ENCODE data around the gene PANX1.

PANX1 gene

DNA sequence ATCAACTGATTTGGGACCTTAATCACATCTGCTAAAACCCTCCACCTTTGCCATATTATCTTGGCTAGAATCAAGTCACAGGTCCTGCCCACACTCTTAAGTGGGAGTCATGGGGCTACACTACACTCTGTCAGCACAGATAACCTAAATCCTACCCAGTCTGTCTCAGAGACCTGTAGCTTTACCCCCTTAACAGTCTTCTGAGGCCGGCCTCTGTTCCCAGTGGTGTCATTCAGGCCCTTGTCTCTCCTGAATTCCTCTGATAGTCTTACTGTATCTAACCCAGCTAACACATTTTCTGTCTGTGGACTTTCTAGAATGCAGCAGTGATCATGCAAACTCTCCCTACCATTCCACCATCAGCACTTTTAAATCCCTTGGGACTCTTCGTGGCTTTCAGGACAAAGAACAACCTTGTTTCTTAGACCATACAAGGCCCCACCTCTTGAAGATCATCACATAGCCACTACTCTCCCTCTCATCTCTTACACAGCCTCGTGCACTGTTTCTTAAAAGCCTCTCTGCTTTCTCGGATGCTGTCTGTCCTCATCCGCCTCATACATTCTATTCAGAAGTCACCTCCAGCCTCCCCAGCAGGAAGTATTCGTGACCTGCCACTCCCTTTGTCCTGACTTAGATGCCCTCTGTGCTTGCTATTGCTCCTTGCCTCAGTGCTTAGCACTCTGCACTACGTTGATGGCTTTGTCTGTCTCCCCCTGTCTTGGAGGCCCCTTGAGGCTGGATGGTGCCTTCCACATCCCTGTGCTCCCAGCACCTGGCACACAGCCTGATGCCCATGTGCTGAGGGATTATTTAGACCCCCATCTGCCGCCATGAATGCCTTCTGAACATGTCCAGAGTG, 57.9 kb downstream of the PANX1 start:
- no peak for DNase-seq

DNA sequence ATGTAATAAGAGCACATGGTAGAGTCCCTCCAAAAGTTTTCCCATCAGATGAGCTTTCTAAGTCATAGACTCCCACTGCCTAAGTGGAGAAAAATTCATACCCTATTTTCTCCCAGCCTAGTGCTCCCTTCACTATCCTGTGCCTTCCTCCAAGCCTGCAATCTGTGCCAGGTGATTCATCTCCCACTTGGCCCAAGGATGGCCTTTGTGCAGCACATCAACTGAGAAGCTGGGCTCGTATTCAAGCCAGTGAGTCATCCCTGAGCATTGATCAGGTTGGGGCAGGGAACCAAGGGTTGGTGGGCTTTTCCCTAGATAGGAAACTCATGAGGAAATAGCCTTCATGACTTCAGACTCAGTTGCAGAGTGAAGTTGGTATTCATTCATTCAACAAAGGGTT, 64.6 kb downstream of the PANX1 start:
- DNase-seq = no peak

DNA sequence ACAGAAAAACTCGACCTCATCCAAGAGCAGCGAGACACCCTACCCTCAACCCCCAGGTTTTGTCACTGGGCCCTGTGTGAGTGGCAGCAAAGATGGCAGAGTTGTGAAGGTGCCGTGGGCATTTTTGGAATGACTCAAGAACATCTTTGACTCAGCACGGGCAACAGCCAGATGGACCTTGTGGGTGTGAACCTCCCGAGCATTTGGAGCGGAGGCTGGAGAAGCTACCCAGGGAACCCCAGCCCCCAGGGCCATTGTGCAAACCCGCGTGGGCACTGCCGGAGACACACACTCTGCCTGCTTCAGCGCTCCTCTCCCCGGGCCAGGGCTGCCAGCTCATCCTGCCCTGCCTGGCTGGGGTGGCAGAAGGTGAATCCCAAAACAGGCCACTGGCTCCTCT, 66.1 kb downstream of the PANX1 start:
- no peak for DNase-seq

DNA sequence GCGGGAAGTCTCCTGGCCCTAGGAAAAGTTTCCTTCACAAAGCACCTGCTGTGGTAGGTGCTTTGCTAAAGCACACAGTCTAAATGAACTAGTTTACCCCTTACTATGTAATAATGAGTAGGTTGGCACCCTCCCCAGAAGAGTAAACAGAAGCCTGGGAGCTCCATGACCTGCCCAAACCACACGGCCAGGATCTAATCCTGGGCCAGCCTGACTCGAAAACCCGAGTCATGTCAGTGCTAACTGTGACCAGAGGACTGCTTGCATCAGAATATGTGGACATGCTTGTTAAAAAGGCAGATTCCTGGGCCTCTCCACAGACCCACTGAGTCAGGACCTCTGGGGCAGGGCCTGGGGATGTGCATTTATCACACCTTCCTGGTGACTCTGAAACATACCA, 67.7 kb downstream of the PANX1 start:
- DNase-seq = no peak

DNA sequence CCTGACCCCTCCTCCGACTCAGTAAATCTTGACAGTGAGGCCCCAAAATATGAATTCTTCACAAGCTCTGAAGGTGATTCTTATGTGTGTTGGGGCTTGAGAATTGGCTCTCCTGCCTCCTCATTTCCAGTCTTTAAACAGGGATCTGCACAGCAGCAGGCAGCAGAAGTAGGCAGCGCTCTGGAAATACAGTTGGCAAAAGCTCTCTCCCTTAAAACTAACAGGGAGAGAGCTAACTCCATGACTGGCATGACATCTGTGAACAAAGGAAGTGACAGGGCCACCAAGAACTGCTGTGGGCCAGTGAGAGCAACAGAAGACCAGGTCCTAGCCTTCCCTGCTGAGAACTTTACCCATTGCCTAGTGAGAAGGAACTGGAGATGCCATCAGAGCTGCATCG, 70.1 kb downstream of the PANX1 start:
- DNase-seq = no peak

DNA sequence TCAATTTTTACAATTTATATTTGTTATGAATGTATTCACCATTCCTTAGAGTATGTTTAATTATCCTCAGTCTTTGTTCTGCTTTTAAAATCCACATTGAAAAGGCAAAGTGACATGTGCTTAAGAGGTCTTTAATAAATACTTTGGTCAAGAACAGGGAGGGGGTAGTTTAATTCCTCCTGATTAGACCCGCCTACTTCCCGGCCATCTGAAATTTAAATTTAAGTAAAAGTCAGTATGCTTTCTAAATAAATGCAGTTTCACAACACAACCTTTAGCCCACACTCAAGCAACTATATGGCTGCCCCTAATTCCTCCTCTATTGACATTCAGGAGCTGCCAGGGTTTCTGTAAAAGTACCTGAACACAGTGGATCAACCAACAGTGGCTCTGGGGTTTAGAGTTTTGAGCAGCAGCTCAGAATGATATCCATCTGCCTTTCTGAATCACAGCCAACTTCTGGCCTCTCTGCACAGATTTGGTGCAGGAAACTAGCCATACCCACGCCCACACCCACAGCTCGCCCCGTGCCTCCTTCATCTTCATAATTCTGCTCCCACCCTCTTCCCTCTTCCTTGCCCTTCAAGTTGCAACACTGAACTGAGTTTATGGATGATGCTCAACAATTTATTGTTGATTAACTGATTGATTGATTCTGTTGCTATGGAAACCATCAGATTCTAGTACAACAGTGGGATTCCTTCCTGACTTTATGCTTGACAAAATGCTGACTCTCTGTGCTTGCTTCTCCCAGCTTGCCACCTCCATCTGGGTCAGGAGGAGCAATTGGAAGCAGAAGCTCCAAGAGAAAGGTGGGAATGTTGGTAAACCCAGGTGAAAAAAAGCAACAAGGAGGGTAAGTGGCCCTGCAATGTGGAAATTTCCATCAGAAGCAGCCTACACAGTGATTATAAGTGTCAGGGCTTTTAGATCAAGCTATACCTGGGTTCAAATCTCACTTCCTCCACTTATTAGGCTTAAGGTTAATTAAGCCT, 70.8 kb downstream of the PANX1 start:
- DNase-seq = no peak

DNA sequence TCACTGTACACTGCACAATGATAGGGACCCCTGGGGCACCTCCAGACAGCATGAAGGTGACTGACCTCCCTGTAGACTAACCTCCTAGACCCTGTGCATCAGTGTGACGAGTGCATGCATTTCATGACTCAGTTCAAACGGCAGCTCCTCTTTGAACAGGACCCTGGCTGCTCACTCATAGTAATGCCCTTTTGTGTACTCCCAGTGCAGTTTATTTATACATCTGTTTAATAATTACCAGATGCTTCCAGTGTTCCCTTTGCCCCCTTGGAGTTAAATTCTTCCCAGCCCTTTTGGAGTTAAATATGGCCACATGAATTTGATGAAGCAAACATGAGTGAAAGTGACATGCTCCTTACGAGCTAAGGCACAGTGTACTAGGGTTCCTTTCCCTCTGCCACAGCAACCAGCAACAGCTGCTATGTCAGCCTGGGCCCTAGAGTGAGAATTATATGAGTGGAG, 72.4 kb downstream of the PANX1 start:
- DNase-seq = no peak

DNA sequence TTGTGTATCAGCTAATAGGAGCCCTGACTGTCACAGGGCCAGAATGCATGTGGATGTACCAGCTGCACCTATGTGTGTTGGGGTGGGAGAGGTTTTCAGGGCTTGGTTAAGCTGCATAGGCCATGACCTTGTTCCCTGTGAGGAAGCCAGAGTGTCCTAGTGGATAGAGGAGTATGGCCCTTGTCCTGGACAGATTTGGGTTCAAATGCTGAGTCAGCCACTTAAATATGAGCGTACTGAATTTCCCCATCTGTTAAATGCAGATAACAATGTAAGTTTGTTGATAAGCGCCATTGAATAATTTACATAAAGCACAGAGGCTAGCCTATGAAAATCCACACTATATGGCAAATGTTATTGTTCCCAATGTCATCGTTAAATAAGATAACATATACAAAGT, 74.4 kb downstream of the PANX1 start:
- no peak for DNase-seq

DNA sequence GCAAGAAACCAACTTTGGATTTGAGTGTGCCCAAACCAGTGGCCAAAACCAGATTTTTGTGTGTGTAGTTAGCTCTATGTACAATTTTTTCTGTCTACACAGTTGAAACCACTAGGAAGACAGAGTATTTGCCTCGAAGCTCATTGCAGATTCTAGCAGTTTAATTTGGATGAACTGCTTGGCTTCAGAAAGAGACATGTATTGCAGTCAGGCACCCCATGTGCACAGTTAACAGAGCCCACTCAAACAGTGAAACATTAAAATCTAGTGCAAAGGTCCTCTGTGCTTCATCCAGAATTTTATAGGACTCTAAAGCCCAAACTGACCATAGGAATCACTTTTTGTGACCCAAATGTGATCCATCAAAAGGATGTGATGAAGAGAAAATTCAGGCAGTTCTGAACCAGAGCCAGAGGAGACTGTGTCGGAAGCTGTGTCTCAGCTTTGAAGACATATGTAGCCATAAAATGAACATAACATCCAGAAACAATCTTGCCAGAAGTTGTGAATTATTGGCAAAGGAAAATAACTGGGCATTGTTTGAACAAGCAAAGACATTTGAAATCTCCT, 82.7 kb downstream of the PANX1 start:
- DNase-seq = no peak

DNA sequence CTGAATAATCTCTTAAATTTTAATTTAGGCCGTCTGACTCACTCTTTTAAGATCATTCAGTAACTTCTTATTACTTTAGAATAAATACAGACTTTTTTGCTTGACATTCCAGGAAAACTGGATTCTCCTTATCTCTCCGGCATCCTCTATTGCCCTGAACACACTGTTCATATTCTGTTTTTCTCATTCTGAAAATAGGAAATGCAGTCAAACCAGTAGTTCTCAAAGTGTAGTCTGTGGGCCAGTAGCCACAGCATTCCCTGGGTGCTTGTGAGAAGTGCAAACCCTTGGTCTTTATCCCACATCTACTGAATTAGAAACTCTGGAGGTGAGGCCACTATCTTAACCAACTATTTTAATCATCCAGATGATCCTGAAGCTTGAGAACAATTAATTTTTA, 84.3 kb downstream of the PANX1 start:
- no peak for DNase-seq

DNA sequence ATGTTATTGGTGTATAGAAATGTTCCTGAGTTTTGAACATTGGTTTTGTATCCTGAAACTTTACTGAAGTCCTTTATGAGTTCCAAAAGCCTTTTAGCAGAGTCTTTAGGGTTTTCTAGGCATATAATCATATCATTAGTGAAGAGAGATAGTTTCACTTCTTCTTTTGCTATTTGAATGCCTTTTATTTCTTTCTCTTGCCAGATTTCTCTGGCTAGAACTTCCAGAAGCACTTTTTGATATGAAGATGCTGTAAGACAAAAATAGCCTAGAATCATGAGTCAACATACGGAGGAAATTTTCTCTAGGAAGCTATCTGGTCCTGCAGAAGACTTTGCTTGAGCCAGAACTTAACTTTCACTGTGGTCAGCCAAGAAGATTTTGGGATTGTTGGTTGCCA, 89.1 kb downstream of the PANX1 start:
- no peak for DNase-seq

DNA sequence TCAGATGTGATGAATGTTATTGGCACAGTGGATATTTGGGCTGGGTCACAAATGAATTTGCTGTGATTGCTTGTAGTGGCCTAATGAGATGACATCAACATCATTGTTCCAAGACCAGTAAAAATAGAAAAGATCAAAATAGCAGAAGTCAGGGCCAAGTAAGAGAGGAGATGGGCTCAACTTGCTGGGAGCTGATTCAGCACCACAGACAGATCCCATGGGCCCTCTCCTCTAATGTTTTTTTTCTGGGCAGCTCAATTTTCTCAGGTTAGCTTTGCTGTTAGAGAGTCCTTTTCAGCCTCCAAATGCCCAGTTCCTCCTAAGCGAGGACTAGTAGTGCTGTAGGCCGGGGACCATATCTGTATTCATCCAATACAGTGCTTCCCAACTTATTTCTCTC, 89.7 kb downstream of the PANX1 start:
- no peak for DNase-seq

DNA sequence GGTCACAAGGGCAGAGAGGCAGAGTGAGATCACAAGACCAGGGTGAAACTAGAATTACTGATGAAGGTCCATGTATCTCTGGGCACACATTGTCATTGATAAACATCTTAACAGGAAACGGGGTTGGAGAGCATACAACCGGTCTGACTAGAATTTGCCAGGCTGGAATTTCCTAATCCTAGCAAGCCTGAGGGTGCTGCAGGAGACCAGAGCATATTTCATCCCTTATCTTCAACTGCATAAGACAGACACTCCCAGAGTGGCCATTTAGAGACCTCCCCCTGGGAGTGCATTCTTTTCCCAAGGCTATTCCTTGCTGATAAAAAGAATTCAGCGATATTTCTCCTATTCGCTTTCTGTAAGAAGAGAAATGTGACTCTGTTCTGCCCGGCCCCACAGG, 91.1 kb downstream of the PANX1 start:
- DNase-seq = no peak

DNA sequence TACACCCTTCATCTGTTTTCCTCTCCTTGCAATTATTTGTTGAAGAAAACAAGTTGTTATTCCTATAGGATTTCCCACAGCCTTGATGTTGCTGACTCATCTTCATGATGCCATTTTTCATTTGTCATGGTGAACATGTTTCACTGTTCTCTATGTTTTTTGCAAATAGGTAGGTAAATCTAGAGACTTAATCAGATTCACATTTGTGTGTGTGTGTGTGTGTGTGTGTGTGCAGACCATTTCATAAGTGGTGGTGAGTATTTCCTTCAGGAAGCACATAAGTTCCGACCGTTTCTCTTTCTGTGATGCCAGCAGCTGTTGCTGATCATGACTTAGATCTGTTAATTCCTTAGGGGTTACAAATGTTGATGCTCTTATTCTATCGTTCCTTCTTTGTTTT, 95.4 kb downstream of the PANX1 start:
- no peak for DNase-seq
